ENCODE results near the gene LCTL.

Gene LCTL

GRCh38 chr15:66565741-66566144, at the start of gene LCTL:
TSS of gene LCTL (minus strand) at chr15:66565998. CDS start at chr15:66565365, 633 bp downstream.
- DNase-seq = peak in 22 of 58 donors; percentile 2 to 54 (median 15)

GRCh38 chr15:66614951-66615760, 49.4 kb upstream of the LCTL start:
- DNase-seq = peak in 1 of 58 donors; percentile 3

GRCh38 chr15:66614456-66614855, 48.7 kb upstream of the LCTL start:
- no peak for DNase-seq

- DNase-seq = no peak
Observed at GRCh38 chr15:66613743-66614142, 47.9 kb upstream of the LCTL start.

GRCh38 chr15:66611257-66612053, 45.7 kb upstream of the LCTL start:
- DNase-seq = peak in 32 of 58 donors; percentile 4 to 75 (median 23)

GRCh38 chr15:66609876-66610275, 44.1 kb upstream of the LCTL start:
- no peak for DNase-seq

GRCh38 chr15:66608881-66609280, 43.1 kb upstream of the LCTL start:
- no peak for DNase-seq

- DNase-seq = no peak
Observed at GRCh38 chr15:66608159-66608558, 42.4 kb upstream of the LCTL start.

GRCh38 chr15:66603301-66604179, 37.7 kb upstream of the LCTL start:
- peak in 27 of 58 donors; percentile 1 to 59 (median 12) for DNase-seq

GRCh38 chr15:66601521-66601920, 35.7 kb upstream of the LCTL start:
- no peak for DNase-seq

- no peak for DNase-seq
Observed at GRCh38 chr15:66600240-66600627, 34.4 kb upstream of the LCTL start.

- DNase-seq = no peak
Observed at GRCh38 chr15:66599536-66600239, 33.9 kb upstream of the LCTL start.

GRCh38 chr15:66598095-66598815, 32.5 kb upstream of the LCTL start:
- DNase-seq = no peak

- no peak for DNase-seq
Observed at GRCh38 chr15:66595931-66596545, 30.2 kb upstream of the LCTL start.

GRCh38 chr15:66595332-66595731, 29.5 kb upstream of the LCTL start:
- DNase-seq = no peak

- DNase-seq = no peak
Observed at GRCh38 chr15:66594836-66595235, 29.0 kb upstream of the LCTL start.

GRCh38 chr15:66594344-66594743, 28.5 kb upstream of the LCTL start:
- no peak for DNase-seq

GRCh38 chr15:66593219-66593780, 27.5 kb upstream of the LCTL start:
- no peak for DNase-seq

- no peak for DNase-seq
Observed at GRCh38 chr15:66592505-66593218, 26.9 kb upstream of the LCTL start.
